Right lobe of liver (tissue), 6 donors: ENCODE results near the gene TGM2. TPM values are rescaled to one million over a fixed set of nuclear protein-coding genes. Genes with fewer than 3 reads are reported as not detected.

ENCODE experiments used
- ATAC-seq, 4 donors: fragments of 200-7000 bp; cut with Tn5 transposase; one replicate each; pipeline ENCODE4 v1.9.1; 2020; ENCODE audit warnings: mild to moderate bottlenecking in 4 of 4, moderate library complexity in 4 of 4
- DNase-seq, 3 donors: peaks; one replicate each; pipeline ENCODE4 v3.0.0-alpha.2; 2020
- H3K27ac ChIP-seq, 3 donors: fragments of 200-600 bp; one replicate each; pipeline ENCODE4 v1.8.0; 2022
- H3K27me3 ChIP-seq, 2 donors: fragments of 200-600 bp; one replicate each; pipeline ENCODE4 v1.8.0; 2022
- H3K36me3 ChIP-seq, 4 donors: fragments of 200-600 bp; sonication (generic) in 1 of 4; one replicate each; pipeline versions ENCODE4 v1.5.1 to v1.8.0; 2017 to 2022; ENCODE audit warnings: control low read depth in 1 of 4
- H3K4me1 ChIP-seq, 4 donors: fragments of 200-600 bp; sonication (generic) in 1 of 4; one replicate each; pipeline versions ENCODE4 v1.5.1 to v1.8.0; 2017 to 2022; ENCODE audit warnings: control low read depth in 1 of 4
- H3K4me3 ChIP-seq, 3 donors: fragments of 200-600 bp; one replicate each; pipeline ENCODE4 v1.8.0; 2022
- H3K9me3 ChIP-seq, 4 donors: fragments of 200-600 bp; sonication (generic) in 1 of 4; one replicate each; pipeline versions ENCODE4 v1.5.1 to v1.8.0; 2017 to 2022; ENCODE audit warnings: control low read depth in 1 of 4
- POLR2A ChIP-seq: fragments of 450-650 bp; IDR thresholded peaks from one replicate; pipeline ENCODE4 v1.6.1; 2017; ENCODE audit warnings: antibody characterized with exemption, mild to moderate bottlenecking
- WGBS: methylation state at CpG from one replicate; pipeline ENCODE4 v1.1.6; 2018; ENCODE audit warnings: low coverage, low lambda C conversion rate; ENCODE audit not compliant: insufficient coverage; ENCODE audit errors: missing lambda C conversion rate; 5-methylcytosine and 5-hydroxymethylcytosine counted together
- intact Hi-C, 2 donors: fragments of 100-400 bp; cut with DNase I; formaldehyde crosslinking; loops; one replicate each; pipeline versions ENCODE4 v1.11.2 to v1.14.1; 2022
- total RNA-seq, 6 experiments: library from RNA; depleted of rRNA in 2 of 6; stranded (reverse); fragments of >200 nt in 2 of 6; fragmentation: NEBNext Ultra II Directional in 3 of 6; extraction: Animal tissue kit (Norgen Biotek cat#: 25700) in 3 of 6; gene quantifications; one replicate each; pipeline versions ENCODE4 v1.1.0 to v1.2.4, GENCODE V29; 2016 to 2023
- TF ChIP-seq, protein P1 (sequence below), 4 donors: fragments of 200-600 bp in 3 of 4; fragments of 450-650 bp in 1 of 4; IDR thresholded peaks; one replicate each; pipeline versions ENCODE4 v1.5.1 to v1.8.0; 2016 to 2022; ENCODE audit warnings: antibody characterized with exemption in 4 of 4, mild to moderate bottlenecking in 2 of 4
- donor health status: DM: no; HTN: yes; CAD: no.
- donor health status: DM: no; HTN: no; CAD: no.
- donor health status: DM: no; HTN: no; CAD: no.
- donor health status: DM: no; HTN: yes; CAD: no.
- donor health status: DM: no; HTN: yes; CAD: no.

TGM2 gene
- total RNA-seq, 6 experiments from 2014 or later = 135 to 940 (median 474) TPM

DNA sequence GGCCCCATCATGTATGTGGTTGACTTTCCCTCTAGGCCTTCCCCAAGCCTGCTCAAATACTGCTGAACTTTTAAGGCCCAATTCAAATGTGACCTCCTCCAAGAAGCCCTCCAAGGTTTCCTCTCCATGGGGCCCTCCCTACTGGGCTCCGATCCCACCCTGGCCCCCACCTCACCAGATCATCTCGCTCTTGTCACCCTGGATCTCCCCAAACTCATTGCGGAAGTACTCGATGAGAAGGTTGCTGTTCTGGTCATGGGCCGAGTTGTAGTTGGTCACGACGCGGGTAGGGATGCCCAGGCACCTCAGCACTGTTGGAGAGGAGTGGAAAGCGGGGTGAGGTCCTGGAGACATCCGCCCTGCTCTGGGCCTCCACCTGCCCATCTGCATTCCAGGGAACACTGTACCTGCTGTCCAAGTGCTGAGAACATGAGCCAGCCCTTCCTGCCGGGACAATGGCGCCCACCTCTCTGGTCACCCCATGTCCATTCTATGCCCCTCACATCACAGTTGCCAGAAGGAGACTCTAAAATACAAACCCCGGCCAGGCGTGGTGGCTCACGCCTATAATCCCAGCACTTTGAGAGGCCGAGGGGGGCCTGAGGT is 23.1 kb downstream of the TGM2 start:
- Histone ChIP-seq H3K27ac (peak overlapping the region; percentile 55 to 91 (median 86)), H3K4me1 (peaks cover 0 to 45% (median 24%) of the 10 kb centered on the region in 4 donors), H3K9me3 (no peaks in the 10 kb centered on the region), H3K36me3 (peaks cover 25 to 53% (median 36%) of the 10 kb centered on the region in 4 donors), H3K27me3 (no peaks in the 10 kb centered on the region), H3K4me3 (no peak overlapping the region)
- ATAC-seq (no peak), DNase-seq (peak in 1 of 3 donors; percentile 22)
- WGBS = 89% methylated on average over 11 of the region's 16 CpGs
- TF ChIP-seq, protein P1, sequence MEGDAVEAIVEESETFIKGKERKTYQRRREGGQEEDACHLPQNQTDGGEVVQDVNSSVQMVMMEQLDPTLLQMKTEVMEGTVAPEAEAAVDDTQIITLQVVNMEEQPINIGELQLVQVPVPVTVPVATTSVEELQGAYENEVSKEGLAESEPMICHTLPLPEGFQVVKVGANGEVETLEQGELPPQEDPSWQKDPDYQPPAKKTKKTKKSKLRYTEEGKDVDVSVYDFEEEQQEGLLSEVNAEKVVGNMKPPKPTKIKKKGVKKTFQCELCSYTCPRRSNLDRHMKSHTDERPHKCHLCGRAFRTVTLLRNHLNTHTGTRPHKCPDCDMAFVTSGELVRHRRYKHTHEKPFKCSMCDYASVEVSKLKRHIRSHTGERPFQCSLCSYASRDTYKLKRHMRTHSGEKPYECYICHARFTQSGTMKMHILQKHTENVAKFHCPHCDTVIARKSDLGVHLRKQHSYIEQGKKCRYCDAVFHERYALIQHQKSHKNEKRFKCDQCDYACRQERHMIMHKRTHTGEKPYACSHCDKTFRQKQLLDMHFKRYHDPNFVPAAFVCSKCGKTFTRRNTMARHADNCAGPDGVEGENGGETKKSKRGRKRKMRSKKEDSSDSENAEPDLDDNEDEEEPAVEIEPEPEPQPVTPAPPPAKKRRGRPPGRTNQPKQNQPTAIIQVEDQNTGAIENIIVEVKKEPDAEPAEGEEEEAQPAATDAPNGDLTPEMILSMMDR (IDR thresholded peaks at IDR 0.05) = no peak
- intact Hi-C loops = no loop called here

- H3K36me3 ChIP-seq = peaks cover 27 to 57% (median 38%) of the 10 kb centered on the region in 4 donors
- ATAC-seq (no peak), DNase-seq (peak in 1 of 3 donors; percentile 24)
- TF ChIP-seq, protein P1 (IDR thresholded peaks at IDR 0.05) = no peak
- TF ChIP-seq POLR2A = peak; percentile 24
- no peaks in the 10 kb centered on the region for H3K9me3 ChIP-seq
- WGBS = 86% methylated on average over 17 of the region's 23 CpGs
- H3K27ac ChIP-seq = peak overlapping the region in 2 of 3 donors; percentile 86 to 91
- H3K4me1 ChIP-seq = peaks cover 0 to 45% (median 23%) of the 10 kb centered on the region in 4 donors
- intact Hi-C loops = no loop called here
- H3K4me3 ChIP-seq = no peak overlapping the region
- no peaks in the 10 kb centered on the region for H3K27me3 ChIP-seq
These were observed 23.7 kb downstream of the TGM2 start for GRCh38 chr20:38141204-38141888.

GRCh38 chr20:38139977-38140753 is 24.9 kb downstream of the TGM2 start:
- no peak overlapping the region for H3K27ac ChIP-seq
- intact Hi-C loops = no loop called here
- no peaks in the 10 kb centered on the region for H3K9me3 ChIP-seq
- H3K4me3 ChIP-seq = no peak overlapping the region
- peak in 1 of 3 donors; percentile 47 for DNase-seq
- peaks cover 0 to 34% (median 18%) of the 10 kb centered on the region in 4 donors for H3K4me1 ChIP-seq
- H3K36me3 ChIP-seq = peaks cover 27 to 58% (median 40%) of the 10 kb centered on the region in 4 donors
- TF ChIP-seq POLR2A = peak; percentile 26
- TF ChIP-seq, protein P1 (IDR thresholded peaks at IDR 0.05) = no peak
- WGBS = 39% methylated on average over 10 of the region's 12 CpGs
- peak in 1 of 4 donors; percentile 21 for ATAC-seq
- no peaks in the 10 kb centered on the region for H3K27me3 ChIP-seq

DNA sequence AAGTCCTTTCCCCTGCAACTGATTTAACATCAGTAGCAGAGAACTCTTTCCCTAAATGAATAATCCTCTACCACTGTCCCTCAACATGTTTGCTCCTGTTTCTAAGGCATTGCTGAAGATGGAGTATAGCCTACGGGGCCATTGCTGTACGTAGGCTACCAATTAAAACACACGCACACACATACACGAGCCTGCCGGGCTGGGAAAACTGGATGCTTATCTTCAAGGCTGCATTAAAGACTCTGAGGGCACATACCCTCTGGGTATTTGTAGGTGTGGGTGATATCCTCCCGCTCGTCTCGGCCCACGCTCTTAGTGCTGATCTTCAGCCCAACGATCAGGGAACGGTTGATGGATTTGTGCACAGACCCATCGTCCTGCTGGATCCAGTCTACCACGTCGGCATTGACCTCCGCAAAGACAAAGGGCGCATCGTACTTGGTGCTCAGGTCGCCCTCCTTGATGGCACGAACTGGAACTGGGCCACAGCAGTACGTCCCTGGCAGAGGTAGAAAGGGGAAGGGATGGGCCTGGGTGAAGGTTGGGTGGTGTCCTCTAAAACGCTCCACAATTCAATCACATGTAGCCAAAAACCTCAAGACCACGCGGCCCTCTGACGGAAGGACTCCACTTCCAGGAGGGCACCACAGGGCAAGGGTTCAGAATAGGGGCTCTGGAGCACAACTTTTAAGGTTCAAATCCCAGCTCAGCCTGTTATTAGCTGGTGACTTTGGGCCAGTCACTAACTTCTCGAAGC is 25.7 kb downstream of the TGM2 start:
- ATAC-seq (no peak), DNase-seq (peak in 2 of 3 donors; percentile 18 to 44)
- H3K27ac ChIP-seq = no peak overlapping the region
- TF ChIP-seq POLR2A = no peak
- TF ChIP-seq, protein P1 (IDR thresholded peaks at IDR 0.05) = no peak
- H3K27me3 ChIP-seq = no peaks in the 10 kb centered on the region
- WGBS = 75% methylated on average over 5 of the region's 25 CpGs
- intact Hi-C loops = no loop called here
- H3K4me3 ChIP-seq = no peak overlapping the region
- H3K4me1 ChIP-seq = peaks cover 0 to 25% (median 11%) of the 10 kb centered on the region in 4 donors
- H3K9me3 ChIP-seq = no peaks in the 10 kb centered on the region
- peaks cover 27 to 58% (median 42%) of the 10 kb centered on the region in 4 donors for H3K36me3 ChIP-seq
